Measurements from ENCODE around the gene SLC35G6. TPM values are rescaled to one million over a fixed set of nuclear protein-coding genes. Genes with fewer than 3 reads are reported as not detected.
"Not testable (repeated sequence)": the region's sequence is repeated elsewhere in the genome, so short reads cannot be mapped to it uniquely, and the experiment has no call there.

SLC35G6 gene
- total and polyA plus RNA-seq, 9 donors, result not detected

DNA sequence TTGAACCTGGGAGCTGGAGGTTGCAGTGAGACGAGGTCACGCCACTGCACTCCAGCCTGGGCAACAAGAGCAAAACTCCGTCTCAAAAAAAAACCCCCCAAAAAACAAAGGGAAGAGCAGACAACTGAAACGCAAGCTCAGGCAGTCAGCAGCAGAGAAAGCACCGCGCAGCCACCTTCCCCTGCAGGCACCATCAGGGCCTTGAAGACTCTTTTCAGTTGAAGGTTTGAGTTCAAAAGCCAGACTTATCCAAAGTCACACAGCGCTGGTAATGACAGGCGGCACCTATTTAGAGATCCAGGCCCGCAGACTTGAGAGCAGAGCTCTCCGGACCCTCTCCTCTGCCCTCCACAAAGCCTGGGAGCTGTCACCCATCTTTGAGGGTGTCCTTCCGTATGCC lies 13.0 kb upstream of the SLC35G6 start:
- no peaks in the 10 kb centered on the region for H3K9me3 ChIP-seq
- 94 to 95% (median 95%) methylated on average over 11 of the region's 11 CpGs for WGBS, 3 donors
- H3K4me1 ChIP-seq (ENCODE audit: insufficient read depth), result peaks cover 6% of the 10 kb centered on the region
- intact Hi-C loops (cut with DNase I), result no loop called here
- H3K4me3 ChIP-seq, result no peak overlapping the region
- no peak overlapping the region for H3K27ac ChIP-seq
- no peaks in the 10 kb centered on the region for H3K36me3 ChIP-seq
- no peaks in the 10 kb centered on the region for H3K27me3 ChIP-seq
- TF ChIP-seq, protein P1, sequence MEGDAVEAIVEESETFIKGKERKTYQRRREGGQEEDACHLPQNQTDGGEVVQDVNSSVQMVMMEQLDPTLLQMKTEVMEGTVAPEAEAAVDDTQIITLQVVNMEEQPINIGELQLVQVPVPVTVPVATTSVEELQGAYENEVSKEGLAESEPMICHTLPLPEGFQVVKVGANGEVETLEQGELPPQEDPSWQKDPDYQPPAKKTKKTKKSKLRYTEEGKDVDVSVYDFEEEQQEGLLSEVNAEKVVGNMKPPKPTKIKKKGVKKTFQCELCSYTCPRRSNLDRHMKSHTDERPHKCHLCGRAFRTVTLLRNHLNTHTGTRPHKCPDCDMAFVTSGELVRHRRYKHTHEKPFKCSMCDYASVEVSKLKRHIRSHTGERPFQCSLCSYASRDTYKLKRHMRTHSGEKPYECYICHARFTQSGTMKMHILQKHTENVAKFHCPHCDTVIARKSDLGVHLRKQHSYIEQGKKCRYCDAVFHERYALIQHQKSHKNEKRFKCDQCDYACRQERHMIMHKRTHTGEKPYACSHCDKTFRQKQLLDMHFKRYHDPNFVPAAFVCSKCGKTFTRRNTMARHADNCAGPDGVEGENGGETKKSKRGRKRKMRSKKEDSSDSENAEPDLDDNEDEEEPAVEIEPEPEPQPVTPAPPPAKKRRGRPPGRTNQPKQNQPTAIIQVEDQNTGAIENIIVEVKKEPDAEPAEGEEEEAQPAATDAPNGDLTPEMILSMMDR (IDR thresholded peaks at IDR 0.05), result no peak
- TF ChIP-seq POLR2A (IDR thresholded peaks at IDR 0.05), result no peak
- TF ChIP-seq EP300 (IDR thresholded peaks at IDR 0.05), result no peak
- DNase-seq, result no peak

DNA sequence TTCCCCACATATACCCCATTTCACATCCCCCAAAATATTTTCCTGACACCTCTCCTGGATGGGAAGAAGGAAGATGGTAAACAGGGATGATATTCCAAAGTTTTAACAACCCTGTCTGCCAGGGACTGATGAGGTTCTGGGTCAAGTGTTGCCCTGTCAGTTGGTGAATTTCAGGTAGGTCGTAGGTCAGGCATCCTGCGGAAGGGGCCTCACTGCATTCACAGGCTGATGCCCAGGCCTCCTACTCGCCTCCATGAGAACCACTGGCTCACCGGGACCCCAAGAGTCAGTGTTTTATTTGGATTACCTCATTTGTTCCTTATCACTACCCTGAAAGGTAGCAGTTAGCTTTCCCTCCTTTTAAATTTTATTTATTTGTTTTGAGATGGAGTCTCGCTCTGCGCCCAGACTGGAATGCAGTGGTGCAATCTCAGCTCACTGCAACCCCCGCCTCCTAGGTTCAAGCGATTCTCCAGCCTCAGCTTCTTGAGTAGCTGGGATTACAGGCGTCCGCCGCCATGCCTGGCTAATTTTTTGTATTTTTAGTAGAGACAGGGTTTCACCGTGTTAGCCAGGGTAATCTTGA lies 12.3 kb upstream of the SLC35G6 start:
- peaks cover 6% of the 10 kb centered on the region for H3K4me1 ChIP-seq (ENCODE audit: insufficient read depth)
- TF ChIP-seq, protein P1 (IDR thresholded peaks at IDR 0.05), result no peak

DNA sequence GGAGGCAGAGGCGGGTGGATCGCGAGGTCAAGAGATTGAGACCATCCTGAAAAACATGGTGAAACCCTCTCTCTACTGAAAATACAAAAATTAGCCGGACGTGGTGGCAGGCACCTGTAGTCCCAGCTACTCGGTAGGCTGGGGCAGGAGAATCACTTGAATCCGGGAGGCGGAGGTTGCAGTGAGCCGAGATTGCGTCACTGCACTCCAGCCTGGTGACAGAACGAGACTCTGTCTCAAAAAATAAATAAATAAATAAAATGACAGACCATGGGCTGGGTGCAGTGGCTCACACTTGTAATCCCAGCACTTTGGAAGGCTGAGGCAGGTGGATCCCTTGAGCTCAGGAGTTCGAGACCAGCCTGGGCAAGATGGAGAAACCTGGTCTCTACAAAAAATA lies 11.4 kb upstream of the SLC35G6 start:
- H3K27me3 ChIP-seq; H3K27ac ChIP-seq; intact Hi-C loops (cut with DNase I); H3K4me1 ChIP-seq (ENCODE audit: insufficient read depth); H3K9me3 ChIP-seq; H3K36me3 ChIP-seq; DNase-seq; H3K4me3 ChIP-seq: not testable (repeated sequence)
- 93 to 96% (median 95%) methylated on average over 12 of the region's 12 CpGs for WGBS, 3 donors

More for the DNA sequence above, 12.3 kb upstream of the SLC35G6 start:
- Histone ChIP-seq H3K4me3 (no peak overlapping the region), H3K27ac (no peak overlapping the region), H3K9me3 (no peaks in the 10 kb centered on the region), H3K27me3 (no peaks in the 10 kb centered on the region), H3K36me3 (no peaks in the 10 kb centered on the region)
- no peak for DNase-seq
- intact Hi-C loops (cut with DNase I), result no loop called here
- WGBS, 3 donors, result 74 to 81% (median 75%) methylated on average over 12 of the region's 12 CpGs

DNA sequence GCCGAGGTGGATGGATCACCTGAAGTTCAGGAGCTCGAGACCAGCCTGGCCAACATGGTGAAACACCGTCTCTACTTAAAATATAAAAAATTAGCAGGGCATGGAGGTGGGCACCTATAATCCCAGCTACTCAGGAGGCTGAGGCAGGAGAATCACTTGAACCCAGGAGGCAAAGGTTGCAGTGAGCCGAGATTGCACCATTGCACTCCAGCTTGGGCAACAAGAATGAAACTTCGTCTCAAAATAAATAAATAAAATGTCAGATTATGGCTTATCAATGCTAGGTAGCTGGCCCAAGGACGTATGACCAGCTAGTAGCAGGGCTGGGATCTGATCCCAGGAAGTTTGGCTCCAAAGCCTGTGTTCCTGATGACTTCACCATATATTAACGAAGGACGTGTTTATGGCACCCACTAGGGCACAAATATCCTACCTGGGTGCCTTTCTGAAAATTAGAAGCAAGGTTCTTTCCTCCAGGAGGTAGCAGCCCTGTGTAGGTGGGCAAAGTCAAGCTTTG lies 10.7 kb upstream of the SLC35G6 start:
- intact Hi-C loops (cut with DNase I); H3K9me3 ChIP-seq; H3K27me3 ChIP-seq; DNase-seq; H3K27ac ChIP-seq; H3K36me3 ChIP-seq; H3K4me1 ChIP-seq (ENCODE audit: insufficient read depth); H3K4me3 ChIP-seq: not testable (repeated sequence)
- WGBS, 3 donors, result 68 to 76% (median 72%) methylated on average over 8 of the region's 8 CpGs

DNA sequence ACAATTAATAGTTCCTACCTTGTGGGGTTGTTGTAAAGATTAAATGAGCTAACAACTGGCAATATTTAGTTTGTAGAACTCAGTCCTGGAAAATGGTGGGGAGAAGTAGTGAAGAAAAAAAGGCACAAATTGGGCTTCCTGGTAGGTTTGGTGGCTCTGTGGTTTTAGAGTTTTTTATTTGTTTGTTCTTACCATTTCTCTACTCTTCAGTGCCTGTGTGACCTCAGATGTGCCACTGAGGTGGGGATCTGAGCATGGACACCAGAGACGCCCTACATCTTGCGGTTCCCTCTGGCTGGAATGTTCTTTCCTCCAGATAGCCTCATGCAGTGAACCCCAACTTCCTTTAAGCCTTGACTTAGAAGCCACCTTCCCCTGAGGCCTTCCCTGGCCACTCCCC lies 9.5 kb upstream of the SLC35G6 start:
- peaks cover 11% of the 10 kb centered on the region for H3K4me1 ChIP-seq (ENCODE audit: insufficient read depth)
- intact Hi-C loops (cut with DNase I), result no loop called here
- no peak for TF ChIP-seq EP300 (IDR thresholded peaks at IDR 0.05)
- TF ChIP-seq, protein P1 (IDR thresholded peaks at IDR 0.05), result no peak
- no peak for TF ChIP-seq POLR2A (IDR thresholded peaks at IDR 0.05)
- H3K9me3 ChIP-seq, result no peaks in the 10 kb centered on the region
- no peaks in the 10 kb centered on the region for H3K27me3 ChIP-seq
- 91 to 92% (median 92%) methylated on average over 2 of the region's 2 CpGs for WGBS, 3 donors
- H3K27ac ChIP-seq, result no peak overlapping the region
- DNase-seq, result no peak
- H3K4me3 ChIP-seq, result no peak overlapping the region
- H3K36me3 ChIP-seq, result no peaks in the 10 kb centered on the region

DNA sequence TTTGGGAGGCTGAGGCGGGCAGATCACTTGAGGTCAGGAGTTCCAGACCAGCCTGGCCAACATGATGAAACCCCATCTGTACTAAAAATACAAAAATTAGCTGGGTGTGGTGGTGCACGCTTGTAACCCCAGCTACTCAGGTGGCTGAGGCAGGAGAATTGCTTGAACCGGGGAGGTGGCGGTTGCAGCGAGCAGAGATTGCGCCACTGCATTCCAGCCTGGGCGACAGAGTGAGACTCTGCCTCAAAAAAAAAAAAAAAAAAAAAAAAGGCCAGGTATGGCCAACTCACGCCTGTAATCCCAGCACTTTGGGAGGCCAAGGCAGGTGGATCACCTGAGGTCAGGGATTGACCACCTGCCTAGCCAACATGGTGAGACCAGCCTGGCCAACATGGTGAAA lies 6.5 kb upstream of the SLC35G6 start:
- H3K4me1 ChIP-seq (ENCODE audit: insufficient read depth), result peaks cover 17% of the 10 kb centered on the region
- not testable (repeated sequence) for H3K27me3 ChIP-seq, DNase-seq, H3K27ac ChIP-seq, H3K9me3 ChIP-seq, H3K36me3 ChIP-seq, H3K4me3 ChIP-seq
- intact Hi-C loops (cut with DNase I), result loop anchor here in 3 of 4 donors (5.0 kb wide), 1 partner anchor 32 kb away; no protein-coding TSS in a partner anchor
- WGBS, 3 donors, result 89 to 97% (median 95%) methylated on average over 8 of the region's 8 CpGs

Data from ovary (tissue), 9 donors.